HepG2 (cell line): ENCODE results near the gene SATB2. TPM values are rescaled to one million over a fixed set of nuclear protein-coding genes. Genes with fewer than 3 reads are reported as not detected.
A peak's percentile ranks its signal among the peaks of the same experiment; 100 is the strongest.

Source experiments
- CENPT ChIP-seq: sonication (generic); formaldehyde crosslinking; IDR thresholded peaks from 2 replicates; pipeline ENCODE4 v1.8.0; 2022; ENCODE audit warnings: low read depth, mild to moderate bottlenecking, moderate library complexity, missing genetic modification reagents
- HNF1A ChIP-seq, 2 experiments: sonication (generic) in 1 of 2; formaldehyde crosslinking in 1 of 2; IDR thresholded peaks; 2 replicates each; pipeline versions ENCODE4 v1.4.0 to v1.6.1; 2016 to 2020; ENCODE audit warnings: borderline replicate concordance in 1 of 2, low read depth in 1 of 2, mild to moderate bottlenecking in 1 of 2, missing genetic modification reagents in 1 of 2
- HNF4G ChIP-seq, 2 experiments: sonication (generic) in 1 of 2; formaldehyde crosslinking in 1 of 2; IDR thresholded peaks; 2 replicates each; pipeline versions ENCODE4 v1.4.0 to v1.6.1; 2011 to 2020; ENCODE audit warnings: borderline replicate concordance in 2 of 2, low read depth in 2 of 2, mild to moderate bottlenecking in 2 of 2, low read length in 1 of 2, missing genetic modification reagents in 1 of 2, moderate library complexity in 1 of 2
- MXD1 ChIP-seq: sonication (generic); formaldehyde crosslinking; IDR thresholded peaks from 2 replicates; pipeline ENCODE4 v1.4.0; 2020; ENCODE audit warnings: mild to moderate bottlenecking, missing genetic modification reagents
- NR2C2 ChIP-seq: sonication (generic); formaldehyde crosslinking; IDR thresholded peaks from 2 replicates; pipeline ENCODE4 v1.4.0; 2020; ENCODE audit warnings: missing genetic modification reagents, mild to moderate bottlenecking, moderate library complexity, borderline replicate concordance
- NR2F1 ChIP-seq, 2 experiments: fragments of 450-650 bp in 1 of 2; formaldehyde crosslinking in 1 of 2; IDR thresholded peaks; 2 replicates each; pipeline versions ENCODE4 v1.5.0 to v1.6.1; 2016 to 2020; ENCODE audit warnings: mild to moderate bottlenecking in 1 of 2, missing compliant biosample characterization in 1 of 2, missing genetic modification reagents in 1 of 2, moderate library complexity in 1 of 2
- PTBP1 ChIP-seq: fragments of 200-400 bp; formaldehyde crosslinking; IDR thresholded peaks from 2 replicates; pipeline ENCODE4 v1.6.1; 2018; ENCODE audit warnings: low read length, low read depth; ENCODE audit not compliant: poor library complexity, severe bottlenecking
- SALL2 ChIP-seq: sonication (generic); formaldehyde crosslinking; IDR thresholded peaks from 2 replicates; pipeline ENCODE4 v1.8.1; 2023; ENCODE audit warnings: mild to moderate bottlenecking, missing genetic modification reagents, inconsistent platforms
- SSRP1 ChIP-seq: IDR thresholded peaks from 2 replicates; pipeline ENCODE4 v1.6.1; 2016; ENCODE audit warnings: control low read depth
- THAP11 ChIP-seq: IDR thresholded peaks from 2 replicates; pipeline ENCODE4 v1.6.1; 2016; ENCODE audit warnings: missing biosample characterization, missing genetic modification reagents
- ZBTB2 ChIP-seq: sonication (generic); formaldehyde crosslinking; IDR thresholded peaks from 2 replicates; pipeline ENCODE4 v1.8.0; 2022; ENCODE audit warnings: low read depth, missing genetic modification reagents
- ZFP91 ChIP-seq: sonication (generic); formaldehyde crosslinking; IDR thresholded peaks from 2 replicates; pipeline ENCODE4 v1.9.0; 2022; ENCODE audit warnings: missing genetic modification reagents, mild to moderate bottlenecking, borderline replicate concordance
- ZNF574 ChIP-seq: sonication (generic); formaldehyde crosslinking; IDR thresholded peaks from 2 replicates; pipeline ENCODE4 v1.4.0; 2020; ENCODE audit warnings: missing genetic modification reagents
- ZNF607 ChIP-seq: sonication (generic); formaldehyde crosslinking; IDR thresholded peaks from 2 replicates; pipeline ENCODE4 v1.5.1; 2020; ENCODE audit warnings: missing genetic modification reagents, mild to moderate bottlenecking, borderline replicate concordance
- ZSCAN31 ChIP-seq: sonication (generic); formaldehyde crosslinking; IDR thresholded peaks from 2 replicates; pipeline ENCODE4 v1.5.0; 2020; ENCODE audit warnings: low read depth, mild to moderate bottlenecking, missing genetic modification reagents
- polyA plus RNA-seq, 8 experiments: library from polyadenylated mRNA; depleted of rRNA in 3 of 8; stranded (reverse) in 7 of 8; unstranded in 1 of 8; fragments of >200 nt; fragmentation: Illumina TruSeq in 4 of 8; extraction: Trizol in 4 of 8; gene quantifications; 2 replicates each; pipeline versions ENCODE4 v1.2.1 to v1.2.3, GENCODE V29; 2011 to 2016; ENCODE audit warnings: low read depth in 4 of 8, missing spikeins in 1 of 8, mixed read lengths in 1 of 8; ENCODE audit not compliant: insufficient read depth in 1 of 8
- total RNA-seq, 5 experiments: library from RNA; depleted of rRNA; stranded (reverse); fragments of >200 nt; fragmentation: Illumina TruSeq; extraction: Trizol; gene quantifications; 2 replicates each; pipeline ENCODE4 v1.2.3, GENCODE V29; 2016; ENCODE audit warnings: low read depth in 1 of 5

Gene SATB2
- total and polyA plus RNA-seq, 2 of the 13 experiments (the other 11 are each of a cell fraction or from before 2014, with no cell fraction given): 2.5 to 5.5 TPM

- TF ChIP-seq ZFP91 (CRISPR knock-in tag): peak; percentile 99
- peak; percentile 3; the same call in 1 of the 2 replicates for TF ChIP-seq HNF4G (IDR thresholded peaks at IDR 0.05; ENCODE audit: borderline replicate concordance, low read depth, low read length)
- TF ChIP-seq HNF4G (CRISPR knock-in tag; IDR thresholded peaks at IDR 0.05; ENCODE audit: borderline replicate concordance, low read depth): no peak
- no peak for TF ChIP-seq NR2F1 (CRISPR knock-in tag; IDR thresholded peaks at IDR 0.05)
- no peak for TF ChIP-seq SSRP1
- TF ChIP-seq NR2C2 (CRISPR knock-in tag): peak; percentile 17; the same call in 1 of the 2 replicates
- TF ChIP-seq ZSCAN31 (CRISPR knock-in tag): peak; percentile 94
- TF ChIP-seq MXD1: peak; percentile 82
- TF ChIP-seq ZNF574 (CRISPR knock-in tag): peak; percentile 73
- peak; percentile 68; the same call in 1 of the 2 replicates for TF ChIP-seq SALL2 (CRISPR knock-in tag)
- peak; percentile 92; the same call in 1 of the 2 replicates for TF ChIP-seq CENPT
- TF ChIP-seq ZBTB2 (CRISPR knock-in tag): 0 out of 2 replicates have a peak, but pooled peaks have one; percentile 56
- peak; percentile 96 for TF ChIP-seq PTBP1
- peak; percentile 82 for TF ChIP-seq THAP11 (CRISPR knock-in tag)
- 0 out of 2 replicates have a peak, but pooled peaks have one; percentile 14 for TF ChIP-seq HNF1A (IDR thresholded peaks at IDR 0.05; ENCODE audit: low read depth)
- 0 out of 2 replicates have a peak, but pooled peaks have one; percentile 23 for TF ChIP-seq HNF1A (CRISPR knock-in tag; IDR thresholded peaks at IDR 0.05; ENCODE audit: borderline replicate concordance)
- TF ChIP-seq ZNF607 (CRISPR knock-in tag): no peak; the same call in 1 of the 2 replicates
Observed at GRCh38 chr2:199459286-199460100, 1.8 kb upstream of the SATB2 start (continued).
